ENCODE measurements around the gene TMEM164. TPM values are rescaled to one million over a fixed set of nuclear protein-coding genes. Genes with fewer than 3 reads are reported as not detected.

Gene TMEM164
- total RNA-seq, 1 experiment from 2014 or later, result 8.7 TPM

DNA sequence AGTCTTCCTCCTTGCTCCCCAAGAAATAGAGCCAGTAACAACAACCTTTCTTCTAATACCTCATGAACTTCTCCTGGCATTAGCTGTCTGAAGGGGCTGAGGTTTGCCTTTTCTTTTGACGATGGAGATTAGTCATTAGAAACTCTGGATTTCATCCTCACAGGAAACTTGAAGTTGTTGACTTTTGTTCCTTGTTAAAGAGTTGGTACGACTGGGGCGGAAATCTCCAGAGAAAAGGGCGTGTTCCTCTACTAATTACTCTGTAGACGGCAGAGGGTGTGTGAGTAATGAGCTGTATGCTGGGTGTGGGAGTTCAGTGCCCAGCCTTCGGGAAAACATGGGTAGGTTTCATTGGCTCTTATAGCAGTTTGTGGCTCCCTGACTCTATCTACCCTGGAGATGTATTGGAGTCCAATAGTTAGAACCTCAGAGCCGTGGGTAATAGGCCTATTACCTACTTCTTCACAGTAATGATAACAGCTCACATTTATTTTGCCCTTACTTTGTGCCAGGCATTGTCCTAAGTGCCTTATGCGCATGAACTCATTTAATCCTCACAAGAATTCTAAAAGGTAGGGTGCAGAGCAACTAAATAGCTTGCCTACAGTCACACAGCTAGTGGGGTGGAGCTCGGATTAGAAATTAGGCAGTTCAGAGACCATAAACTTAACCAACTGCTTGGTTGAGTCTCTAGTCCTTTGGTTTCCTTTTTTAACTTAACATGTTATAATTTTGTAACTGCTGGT is 23.4 kb downstream of the TMEM164 start:
- peak; percentile 71 for DNase-seq (ENCODE audit: low read depth)
- in situ Hi-C loops (cut with HindIII; ENCODE audit: low pct_unique_long_range_greater_than_20kb, low sequenced_read_pairs), result no loop called here

DNA sequence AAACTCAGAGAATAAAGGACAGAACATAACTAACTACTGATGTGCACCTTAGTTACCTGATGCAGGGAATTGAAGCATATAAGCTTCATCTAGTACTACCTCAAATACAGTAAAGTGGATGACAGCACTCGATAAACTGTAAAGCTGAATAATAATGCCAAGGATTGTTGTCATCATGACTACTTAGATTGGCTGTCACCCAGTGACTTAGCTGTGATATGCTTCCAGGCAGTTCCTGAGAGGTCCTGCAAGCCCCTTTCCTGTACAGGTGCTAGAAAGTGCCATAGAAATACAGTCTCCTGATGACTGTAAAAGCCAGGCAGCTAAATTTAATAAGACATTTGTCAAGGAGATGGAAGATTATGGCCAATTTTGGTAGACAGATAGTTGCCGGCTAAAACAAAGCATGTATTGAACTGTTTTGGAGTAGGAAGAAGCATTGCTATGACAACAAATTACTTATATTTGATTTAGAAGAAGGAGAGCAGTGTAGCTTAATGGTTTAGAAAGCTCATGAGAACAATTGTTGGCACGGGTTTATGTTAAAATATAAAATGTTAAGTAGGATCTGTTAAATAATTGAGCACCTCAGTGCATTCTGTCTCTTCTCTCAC is 29.7 kb downstream of the TMEM164 start:
- DNase-seq (ENCODE audit: low read depth), result no peak

DNA sequence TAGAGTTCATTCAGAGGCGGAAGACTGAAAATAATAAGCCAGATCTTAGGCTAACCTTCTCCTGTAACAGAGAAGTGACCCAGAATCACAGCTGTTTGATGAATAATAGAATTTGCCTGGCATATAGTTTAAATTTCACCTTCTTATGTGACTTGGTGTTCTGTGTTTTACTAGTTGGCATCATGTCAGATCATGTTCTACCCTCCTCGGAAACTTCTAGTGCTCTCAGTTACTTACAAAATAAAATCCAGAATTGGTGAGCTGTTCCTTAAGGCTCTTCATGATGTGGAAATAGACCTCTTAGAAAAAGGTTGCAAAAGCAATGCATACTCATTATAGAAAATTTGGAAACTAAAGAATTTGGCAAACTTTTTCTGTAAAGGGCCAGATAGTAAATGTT is 31.1 kb downstream of the TMEM164 start:
- no peak for DNase-seq (ENCODE audit: low read depth)
- in situ Hi-C loops (cut with HindIII; ENCODE audit: low pct_unique_long_range_greater_than_20kb, low sequenced_read_pairs), result no loop called here

More for the DNA sequence above, 29.7 kb downstream of the TMEM164 start:
- in situ Hi-C loops (cut with HindIII; ENCODE audit: low pct_unique_long_range_greater_than_20kb, low sequenced_read_pairs), result no loop called here

DNA sequence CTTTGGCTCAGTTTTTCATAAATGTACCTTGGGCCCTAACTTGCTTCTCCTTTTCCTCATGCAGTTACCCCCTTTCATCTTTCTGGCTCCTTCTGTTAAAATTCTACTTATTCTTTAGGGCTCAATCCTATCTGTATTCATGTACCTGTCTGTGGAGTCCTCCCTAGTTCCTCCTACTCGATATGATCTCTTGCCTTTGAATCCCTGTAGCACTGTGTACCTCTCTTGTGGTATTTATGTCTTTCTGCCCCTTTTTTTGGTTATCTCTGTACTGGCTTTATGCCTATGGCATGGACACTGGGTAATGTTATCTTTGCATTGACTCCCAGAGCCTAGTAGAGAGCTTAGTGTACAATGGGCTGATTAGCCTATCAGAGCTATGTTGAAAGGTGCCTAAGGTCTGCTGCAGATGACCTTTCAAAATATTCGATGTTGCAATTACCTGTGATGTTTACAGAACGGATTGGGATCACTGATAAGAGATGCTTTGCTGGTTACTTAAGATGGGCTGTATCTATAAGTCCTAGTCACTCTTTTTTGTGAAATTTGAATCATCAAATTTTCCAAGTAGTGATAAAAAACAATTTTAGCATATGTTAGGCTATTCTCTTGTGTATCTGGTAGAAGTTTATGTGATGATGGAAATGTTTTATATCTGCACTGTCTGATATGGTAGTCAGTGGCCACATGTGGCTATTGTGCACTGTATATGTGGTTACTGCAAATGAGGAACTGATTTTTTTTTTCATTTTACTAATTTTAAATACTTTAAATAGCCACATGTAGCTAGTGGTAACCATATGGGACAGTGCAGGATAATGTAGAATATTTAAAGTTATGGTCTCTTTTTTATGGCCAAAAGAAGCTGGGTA is 33.5 kb downstream of the TMEM164 start:
- in situ Hi-C loops (cut with HindIII; ENCODE audit: low pct_unique_long_range_greater_than_20kb, low sequenced_read_pairs), result no loop called here
- no peak for DNase-seq (ENCODE audit: low read depth)

DNA sequence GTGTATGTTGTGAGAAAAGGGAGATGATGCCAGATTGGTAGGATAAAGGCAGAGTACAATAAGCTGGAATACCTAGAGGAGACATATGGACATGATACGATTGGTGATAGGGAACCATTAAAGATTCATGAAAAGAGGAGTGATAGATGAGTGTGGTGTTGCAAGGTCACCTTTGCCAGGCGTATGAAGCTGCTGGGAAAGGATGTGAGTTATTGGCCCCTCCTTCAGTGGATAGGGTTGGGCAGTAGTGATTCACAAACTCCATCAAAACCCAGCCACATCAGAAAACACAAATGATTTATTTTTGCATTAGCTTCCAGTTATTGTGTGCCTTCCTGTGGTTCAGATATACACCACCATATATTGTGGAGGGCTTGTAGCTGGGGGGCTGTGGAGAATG is 34.3 kb downstream of the TMEM164 start:
- DNase-seq (ENCODE audit: low read depth), result no peak
- in situ Hi-C loops (cut with HindIII; ENCODE audit: low pct_unique_long_range_greater_than_20kb, low sequenced_read_pairs), result no loop called here

DNA sequence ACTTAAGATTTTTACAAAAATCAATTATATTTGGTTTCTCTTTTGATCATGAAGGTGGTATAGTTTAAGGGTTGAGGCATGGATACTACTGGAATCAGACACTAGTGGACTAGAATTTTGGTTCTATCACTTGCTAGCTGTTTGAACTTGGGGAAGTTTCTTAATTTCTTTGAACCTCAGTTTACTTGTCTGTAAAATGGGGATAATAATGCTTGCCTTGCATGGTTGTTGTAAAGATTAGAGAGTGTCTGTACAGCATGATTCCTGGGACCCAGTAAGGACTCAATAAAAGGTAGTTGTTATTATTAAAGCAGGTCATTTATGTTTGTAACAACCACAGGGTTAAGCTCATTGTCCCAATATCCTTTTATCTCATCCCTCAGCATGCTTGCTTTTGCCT is 36.0 kb downstream of the TMEM164 start:
- DNase-seq (ENCODE audit: low read depth), result no peak
- in situ Hi-C loops (cut with HindIII; ENCODE audit: low pct_unique_long_range_greater_than_20kb, low sequenced_read_pairs), result no loop called here

DNA sequence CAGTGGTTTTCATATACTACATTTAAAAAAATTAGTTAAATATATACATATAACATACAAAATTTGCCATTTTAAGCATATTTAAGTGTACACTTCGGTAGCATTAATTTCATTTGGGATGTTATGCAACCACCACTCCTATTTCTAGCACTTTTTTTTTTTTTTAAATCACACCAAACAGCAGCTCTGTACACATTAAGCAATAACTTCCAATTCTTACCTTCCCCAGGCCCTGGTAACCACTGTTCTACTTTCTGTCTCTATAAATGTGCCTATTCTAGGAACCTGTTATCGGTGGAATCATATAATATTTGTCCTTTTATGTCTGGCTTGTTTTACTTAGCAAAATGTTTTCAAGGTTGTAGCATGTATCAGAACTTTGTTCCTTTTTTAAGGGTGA is 39.1 kb downstream of the TMEM164 start:
- in situ Hi-C loops (cut with HindIII; ENCODE audit: low pct_unique_long_range_greater_than_20kb, low sequenced_read_pairs), result no loop called here
- DNase-seq (ENCODE audit: low read depth), result no peak

DNA sequence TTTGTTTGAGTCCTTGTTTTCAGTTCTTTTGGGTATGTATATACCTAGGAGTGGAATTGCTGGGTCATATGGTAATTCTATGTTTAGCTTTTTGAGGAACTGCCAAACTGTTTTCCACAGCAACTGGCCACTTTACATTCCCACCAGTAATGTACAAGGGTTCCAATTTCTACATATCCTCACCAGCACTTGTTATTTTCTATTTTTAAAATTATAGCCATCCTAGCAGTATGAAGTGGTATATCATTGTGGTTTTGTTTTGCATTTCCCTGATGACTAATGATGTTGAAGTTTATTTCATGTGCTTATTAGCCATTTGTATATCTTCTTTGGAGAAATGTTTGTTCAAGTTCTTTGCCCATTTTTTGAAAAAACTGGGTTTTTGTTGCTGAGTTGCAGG is 39.6 kb downstream of the TMEM164 start:
- in situ Hi-C loops (cut with HindIII; ENCODE audit: low pct_unique_long_range_greater_than_20kb, low sequenced_read_pairs), result no loop called here
- no peak for DNase-seq (ENCODE audit: low read depth)

DNA sequence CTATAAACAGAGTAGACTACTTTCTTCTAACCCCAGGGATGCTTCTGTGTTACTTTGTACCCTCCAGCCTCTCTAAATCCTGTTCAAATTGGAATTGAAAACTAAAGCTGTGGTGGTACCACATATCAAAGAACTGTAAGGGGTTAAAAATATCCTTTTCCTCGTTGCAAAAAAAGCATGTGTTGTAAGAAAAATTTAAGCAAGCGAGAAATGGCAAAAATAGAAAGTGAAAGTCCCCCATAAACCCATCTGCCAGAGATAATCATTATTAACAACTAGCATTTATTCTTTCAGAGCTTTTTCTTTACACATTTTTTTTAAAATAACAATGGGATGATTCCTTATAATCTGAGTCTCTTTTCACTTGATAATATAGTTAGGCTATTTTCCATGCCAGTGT is 40.6 kb downstream of the TMEM164 start:
- no peak for DNase-seq (ENCODE audit: low read depth)
- in situ Hi-C loops (cut with HindIII; ENCODE audit: low pct_unique_long_range_greater_than_20kb, low sequenced_read_pairs), result no loop called here

DNA sequence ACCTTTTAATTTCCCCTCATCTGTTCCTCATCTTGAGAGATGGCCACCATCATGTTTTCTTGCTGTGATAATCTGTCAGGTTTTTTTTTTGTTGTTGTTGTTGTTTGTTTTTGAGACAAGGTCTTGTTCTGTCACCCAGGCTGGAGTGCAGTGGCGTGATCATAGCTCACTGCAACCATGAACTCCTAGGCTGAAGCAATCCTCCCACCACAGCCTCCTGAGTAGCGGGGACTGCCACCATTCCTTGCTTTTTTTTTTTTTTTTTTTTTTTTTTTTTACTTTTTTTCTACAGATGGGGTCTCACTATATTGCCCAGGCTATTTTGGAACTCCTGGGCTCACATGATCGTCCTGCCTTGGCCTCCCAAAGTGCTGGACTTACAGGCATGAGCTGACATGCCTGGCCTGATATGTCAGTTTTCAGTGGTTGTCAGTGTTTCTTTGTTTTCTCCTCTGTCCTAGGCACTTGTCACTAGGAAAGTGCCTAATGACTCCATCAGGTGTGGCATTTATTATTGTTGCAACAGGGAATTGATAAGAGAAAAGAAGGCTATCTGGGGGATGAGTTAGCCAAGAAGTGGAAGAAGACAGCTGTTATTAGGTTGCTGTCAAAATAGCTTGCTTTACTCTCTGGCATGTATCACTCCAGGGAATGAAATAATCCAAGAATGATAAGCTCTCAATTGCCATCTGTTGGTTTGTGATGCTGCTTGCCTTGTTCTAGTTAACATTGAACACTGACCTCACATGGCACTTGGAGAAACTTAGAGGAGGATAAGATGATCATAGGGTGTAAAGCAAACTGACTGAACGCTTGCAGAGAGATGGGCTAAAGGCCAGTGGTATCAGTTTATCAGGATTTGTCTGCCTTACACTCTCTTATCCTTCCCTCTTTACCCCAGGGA is 41.7 kb downstream of the TMEM164 start:
- in situ Hi-C loops (cut with HindIII; ENCODE audit: low pct_unique_long_range_greater_than_20kb, low sequenced_read_pairs), result no loop called here
- no peak for DNase-seq (ENCODE audit: low read depth)

DNA sequence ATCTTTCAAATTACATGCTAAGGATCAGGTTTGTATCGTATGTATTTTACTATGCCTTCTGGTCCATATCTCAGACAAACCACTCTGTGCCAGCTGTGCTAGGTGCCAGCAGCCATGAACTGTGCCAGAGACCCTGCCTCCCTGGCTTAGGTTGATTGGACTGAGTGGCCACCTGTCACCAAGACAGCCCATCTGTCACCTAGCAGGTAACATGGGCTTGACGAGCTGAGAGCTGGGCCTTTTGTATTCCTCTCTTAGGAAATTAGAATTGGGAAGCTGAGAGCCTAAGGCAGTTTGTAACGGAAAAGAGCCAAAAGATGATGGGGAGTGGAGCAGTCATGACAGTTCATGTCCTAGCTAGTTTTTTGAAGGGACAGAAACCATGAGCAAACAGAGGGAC is 42.5 kb downstream of the TMEM164 start:
- in situ Hi-C loops (cut with HindIII; ENCODE audit: low pct_unique_long_range_greater_than_20kb, low sequenced_read_pairs), result no loop called here

DNA sequence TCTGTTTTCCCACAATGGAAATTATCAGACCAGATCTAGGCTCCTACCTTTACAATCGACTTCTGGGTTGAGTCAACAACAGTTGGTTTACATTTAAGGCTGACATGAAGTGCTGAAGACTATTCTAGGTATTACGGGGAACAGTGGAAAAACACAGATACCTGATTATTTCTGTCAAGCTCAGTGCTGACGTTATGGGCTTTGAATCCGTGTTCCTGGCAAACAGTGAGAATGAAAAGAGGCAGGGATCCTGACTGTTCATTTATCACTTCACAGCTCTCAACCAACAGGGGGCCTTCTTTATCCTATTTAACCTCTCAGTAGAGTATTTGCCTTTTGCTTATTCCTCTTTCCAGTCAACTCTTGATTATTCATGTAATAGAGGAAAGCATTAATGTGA is 43.1 kb downstream of the TMEM164 start:
- no peak for DNase-seq (ENCODE audit: low read depth)
- in situ Hi-C loops (cut with HindIII; ENCODE audit: low pct_unique_long_range_greater_than_20kb, low sequenced_read_pairs), result no loop called here

More for the DNA sequence above, 42.5 kb downstream of the TMEM164 start:
- DNase-seq (ENCODE audit: low read depth), result no peak

DNA sequence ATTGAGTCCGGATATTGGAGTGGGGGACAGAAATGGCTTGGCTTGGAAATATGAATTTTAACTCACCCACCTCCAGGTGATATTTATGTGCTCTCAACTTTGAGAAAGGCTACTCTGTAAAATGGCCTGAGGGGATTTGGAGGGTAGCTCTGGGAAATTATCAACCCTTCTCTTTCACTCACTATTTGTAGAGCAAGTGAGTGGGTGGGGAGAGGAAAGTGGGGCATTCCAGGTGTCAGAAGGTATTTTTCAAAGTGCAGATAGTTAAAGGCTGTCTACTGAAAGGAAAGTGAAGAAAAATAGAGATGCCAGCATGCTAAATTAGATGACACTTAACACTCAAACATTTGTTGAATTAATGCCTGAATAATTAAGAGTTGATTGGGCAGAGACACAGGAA is 44.1 kb downstream of the TMEM164 start:
- in situ Hi-C loops (cut with HindIII; ENCODE audit: low pct_unique_long_range_greater_than_20kb, low sequenced_read_pairs), result no loop called here
- no peak for DNase-seq (ENCODE audit: low read depth)

DNA sequence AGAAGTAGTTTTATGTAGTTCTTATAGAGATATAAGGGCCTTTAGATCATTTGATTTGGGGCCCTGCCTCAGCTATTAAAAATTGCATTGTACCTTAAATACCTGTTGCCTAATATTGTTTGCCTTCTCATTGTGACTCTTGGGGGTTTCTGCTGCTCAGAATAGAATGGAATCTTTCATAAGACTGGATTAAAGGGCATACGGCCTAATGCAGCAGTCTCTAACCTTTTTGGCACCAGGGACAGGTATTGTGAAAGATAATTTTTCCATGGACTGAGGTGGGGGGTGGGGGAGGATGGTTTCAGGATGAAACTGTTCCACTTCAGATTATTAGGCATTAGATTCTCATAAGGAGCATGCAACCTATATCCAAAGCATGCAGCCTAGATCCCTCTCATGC is 46.2 kb downstream of the TMEM164 start:
- DNase-seq (ENCODE audit: low read depth), result no peak
- in situ Hi-C loops (cut with HindIII; ENCODE audit: low pct_unique_long_range_greater_than_20kb, low sequenced_read_pairs), result no loop called here

DNA sequence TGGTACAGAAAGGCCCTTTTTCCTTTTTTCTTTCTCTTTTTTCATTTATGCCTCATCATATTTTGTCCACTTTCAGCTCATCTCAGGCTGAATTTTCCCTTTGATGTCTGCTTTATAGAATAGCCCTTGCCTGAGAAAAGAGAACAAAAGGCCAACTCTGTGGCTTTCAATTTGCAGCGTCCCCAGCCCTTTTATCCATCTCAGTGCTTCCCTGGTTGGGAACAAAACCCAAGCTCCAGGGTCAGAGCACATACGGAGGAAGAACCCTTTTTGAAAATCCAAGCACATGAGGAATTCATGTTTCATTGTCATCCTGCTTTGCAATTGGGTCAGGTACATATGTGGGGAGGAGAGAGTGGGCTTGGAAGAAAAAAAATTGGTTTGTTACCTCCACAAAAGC is 47.5 kb downstream of the TMEM164 start:
- in situ Hi-C loops (cut with HindIII; ENCODE audit: low pct_unique_long_range_greater_than_20kb, low sequenced_read_pairs), result no loop called here
- no peak for DNase-seq (ENCODE audit: low read depth)

DNA sequence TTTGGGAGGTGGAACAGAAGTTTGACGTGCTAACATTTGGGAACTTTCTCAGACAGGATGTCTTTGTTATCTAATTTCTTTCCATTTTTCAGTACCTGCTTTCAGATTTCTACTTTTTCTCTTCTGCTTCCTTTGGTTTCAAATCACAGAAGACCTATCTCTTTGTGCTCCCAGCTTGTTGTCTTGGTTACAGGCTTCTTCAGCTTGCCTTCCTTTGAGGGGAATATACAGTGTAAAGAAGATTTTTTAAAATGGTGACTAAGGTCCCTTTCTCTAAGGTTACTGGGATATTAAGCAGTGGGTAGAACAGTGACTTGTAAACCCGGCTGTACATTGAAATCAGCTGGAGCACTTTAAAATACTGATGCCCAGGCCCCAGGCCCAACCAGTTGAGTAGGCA is 48.0 kb downstream of the TMEM164 start:
- in situ Hi-C loops (cut with HindIII; ENCODE audit: low pct_unique_long_range_greater_than_20kb, low sequenced_read_pairs), result no loop called here
- DNase-seq (ENCODE audit: low read depth), result no peak

DNA sequence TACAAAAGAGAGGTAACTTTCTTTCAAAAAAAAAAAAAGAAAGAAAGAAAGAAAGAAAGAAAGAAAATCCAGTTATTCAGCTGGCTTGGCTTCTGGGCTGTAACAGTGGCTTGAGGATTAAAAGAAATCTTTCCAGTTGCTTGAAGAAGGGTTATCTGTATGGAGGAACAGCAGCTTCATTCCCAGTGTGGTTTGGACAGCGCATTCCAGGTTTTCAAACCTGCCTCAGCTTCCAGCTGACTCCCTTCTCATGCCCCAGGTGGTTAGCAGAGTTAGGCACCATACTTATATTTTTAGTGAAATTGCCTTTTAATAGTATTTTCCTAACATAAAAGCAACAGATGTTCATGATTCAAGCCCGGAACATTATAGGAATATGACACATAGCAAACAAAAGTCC is 48.6 kb downstream of the TMEM164 start:
- no peak for DNase-seq (ENCODE audit: low read depth)
- in situ Hi-C loops (cut with HindIII; ENCODE audit: low pct_unique_long_range_greater_than_20kb, low sequenced_read_pairs), result no loop called here

DNA sequence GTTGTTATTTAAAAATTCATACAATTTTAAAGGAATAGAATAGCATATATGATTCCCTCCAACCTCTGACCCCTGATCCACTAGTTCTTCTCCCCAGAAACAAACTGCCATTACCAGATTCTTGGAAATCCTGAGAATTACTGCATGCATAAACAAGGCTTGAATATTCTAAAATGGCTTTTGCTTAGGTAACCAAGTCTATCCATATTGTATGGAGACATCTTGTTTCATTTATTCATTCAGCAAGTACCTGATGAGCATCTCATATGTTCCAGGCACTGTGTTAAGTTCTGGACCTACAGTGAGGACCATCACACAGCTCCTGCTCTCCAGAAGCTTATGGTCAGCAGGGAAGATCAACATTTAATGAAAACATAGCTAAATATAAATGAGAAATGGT is 49.4 kb downstream of the TMEM164 start:
- no peak for DNase-seq (ENCODE audit: low read depth)
- in situ Hi-C loops (cut with HindIII; ENCODE audit: low pct_unique_long_range_greater_than_20kb, low sequenced_read_pairs), result no loop called here
